Measurements from ENCODE around the gene PSME1.

- TF ChIP-seq POLR2AphosphoS5 (IDR thresholded peaks at IDR 0.05; ENCODE audit: borderline replicate concordance, low read depth, low read length) (no peak), EZH2 (IDR thresholded peaks at IDR 0.05) (no peak)
Observed at GRCh38 chr14:24089890-24090289, 46.1 kb upstream of the PSME1 start.

All from SK-N-MC (cell line).